UCSD-AML1 (cell line): ENCODE data around the gene GRM4.

ENCODE experiments used
- DNase-seq: peaks from one replicate; lab custom pipeline; 2025; ENCODE audit not compliant: unreplicated experiment; lab: John Stamatoyannopoulos, UW

The GRM4 gene

DNA sequence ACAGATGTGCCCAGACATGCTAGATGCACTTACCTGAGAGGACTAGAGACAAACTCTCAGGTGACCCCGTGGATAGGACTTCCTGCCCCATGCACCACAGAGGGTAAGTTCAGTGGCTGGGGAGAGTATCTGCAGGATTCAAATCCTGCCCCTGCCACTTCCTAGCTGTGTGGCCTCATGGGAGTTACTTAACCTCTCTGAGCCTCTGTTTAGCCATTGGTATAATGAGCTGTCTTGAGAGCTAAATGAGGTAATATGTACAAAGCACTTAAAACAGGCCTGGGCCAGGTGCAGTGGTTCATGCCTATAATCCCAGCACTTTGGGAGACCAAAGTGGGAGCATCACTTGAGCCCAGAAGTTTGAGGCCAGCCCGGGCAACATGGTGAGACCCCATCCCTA, 59.3 kb downstream of the GRM4 start:
- DNase-seq, result no peak

DNA sequence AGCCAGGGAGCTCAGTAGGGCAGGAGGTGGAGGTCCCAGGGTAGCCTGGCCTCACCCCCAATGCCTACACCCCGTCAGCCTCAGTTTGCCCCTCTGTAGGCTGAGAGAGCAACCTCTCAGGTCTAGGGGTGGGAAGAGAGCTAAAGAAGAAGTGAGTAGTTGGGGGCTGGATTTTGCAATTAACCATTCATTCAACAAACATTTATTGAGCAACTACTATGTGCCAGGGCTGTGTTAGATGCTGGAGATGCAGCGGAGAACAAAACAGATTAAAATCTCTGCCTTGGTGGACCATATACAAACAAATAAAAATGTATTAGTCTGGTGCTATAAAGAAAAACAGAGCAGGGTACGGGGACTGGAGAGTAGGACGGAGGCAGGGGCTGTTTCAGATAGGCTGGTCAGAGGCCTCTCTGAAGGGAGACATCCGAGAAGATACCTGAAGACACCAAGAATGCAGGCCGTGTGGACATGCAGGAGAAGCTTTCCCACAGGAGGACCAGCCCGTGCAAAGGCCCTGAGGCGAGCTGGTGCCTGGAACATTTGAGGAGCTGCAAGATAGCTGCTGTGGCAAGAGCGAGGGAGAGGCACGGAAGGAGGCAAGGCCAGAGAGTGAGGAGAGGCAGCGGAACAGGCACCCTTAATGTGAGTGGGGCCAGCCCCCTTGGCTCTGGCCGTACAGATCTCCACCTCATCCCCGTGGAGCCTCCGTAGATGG, 60.3 kb downstream of the GRM4 start:
- no peak for DNase-seq

DNA sequence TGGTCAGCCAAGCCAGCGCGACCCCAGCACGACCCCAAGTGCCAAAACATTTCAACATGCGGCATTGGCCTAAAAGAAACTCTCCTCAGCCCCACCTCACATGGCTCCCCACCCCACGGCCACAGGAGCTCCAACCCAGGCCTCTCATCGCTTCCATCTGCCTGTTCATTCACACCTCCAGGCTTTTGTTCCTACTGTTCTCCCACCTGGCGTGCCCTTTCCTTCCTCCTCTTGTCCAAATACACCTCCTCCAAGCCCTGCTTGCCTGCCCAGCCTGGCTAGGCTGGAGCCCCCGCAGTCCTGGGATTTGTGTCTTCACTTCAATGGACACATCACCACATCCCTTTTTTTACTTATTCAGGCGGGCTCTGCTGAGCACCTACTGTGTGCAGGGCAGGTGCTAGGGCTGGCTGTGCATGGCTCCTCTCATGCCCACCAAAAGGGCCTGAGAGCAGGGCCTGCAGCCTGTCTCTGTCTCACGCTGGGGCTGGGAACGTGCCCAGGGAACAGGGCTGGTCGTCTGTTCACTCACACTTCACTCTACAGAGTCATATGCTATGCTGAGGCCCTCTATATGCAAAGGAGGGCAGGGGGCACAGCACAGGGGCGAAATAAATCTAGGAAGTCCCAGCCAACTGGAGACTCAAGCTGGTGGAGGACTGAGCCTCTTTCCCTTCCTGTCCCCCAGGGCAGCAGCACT, 61.1 kb downstream of the GRM4 start:
- DNase-seq, result no peak

DNA sequence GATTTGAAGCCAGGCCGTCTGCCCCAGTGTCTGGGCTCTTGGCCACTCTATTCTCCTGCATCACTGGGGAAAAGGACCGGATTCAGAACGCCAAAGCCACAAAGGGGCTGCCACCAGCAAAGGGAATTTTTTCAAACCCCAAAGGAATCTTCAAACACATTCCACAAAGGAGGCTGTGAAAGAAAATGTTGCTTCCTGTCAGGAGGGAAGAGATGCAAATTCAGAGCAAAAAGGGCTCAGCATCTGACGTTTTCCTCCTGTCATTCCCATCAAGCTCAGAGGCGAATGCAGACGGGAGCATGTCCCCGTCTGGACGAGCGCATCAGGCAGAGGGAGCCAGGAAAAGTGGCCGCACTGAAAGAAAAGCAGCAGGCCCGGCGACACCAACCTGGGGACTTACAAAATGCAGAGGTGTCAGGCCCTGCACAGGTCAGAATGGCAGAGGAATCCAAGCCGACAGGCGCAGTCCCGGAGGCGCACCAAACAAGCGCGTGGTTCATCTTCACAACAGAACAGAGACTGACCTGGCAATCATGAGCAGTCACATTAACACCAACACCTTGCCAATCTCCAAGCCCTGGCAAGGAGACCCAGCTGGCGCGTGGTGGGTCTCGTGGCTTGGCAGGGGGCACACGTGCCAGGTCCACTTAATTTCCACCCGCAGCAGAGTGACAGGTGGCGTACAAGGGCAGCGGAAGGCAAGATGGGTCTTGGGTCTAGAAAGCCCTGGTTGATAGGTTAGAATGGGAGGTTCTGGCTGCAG, 62.8 kb downstream of the GRM4 start:
- no peak for DNase-seq

DNA sequence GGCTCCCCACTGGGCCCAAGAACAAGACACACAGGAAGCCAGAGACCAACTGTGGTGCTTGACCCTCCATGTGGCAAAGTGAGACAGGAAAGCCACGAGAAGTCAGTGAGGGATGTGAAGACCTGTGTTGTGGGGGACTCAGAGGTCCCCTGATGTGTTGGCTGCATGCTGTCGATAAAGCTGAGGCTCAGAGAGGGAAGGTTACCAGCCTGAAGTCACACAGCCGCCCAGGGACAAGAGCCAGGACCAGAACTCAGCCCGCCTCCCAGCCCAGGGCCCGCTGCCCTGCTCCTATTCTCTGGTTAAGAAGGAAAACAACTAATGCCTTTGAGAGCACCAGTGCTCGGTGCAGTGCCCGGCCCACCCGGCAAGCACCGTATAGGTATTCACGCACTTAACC, 63.5 kb downstream of the GRM4 start:
- DNase-seq, result no peak

- no peak for DNase-seq
Observed at GRCh38 chr6:34080357-34080756, 65.5 kb downstream of the GRM4 start.

- DNase-seq, result no peak
Observed at GRCh38 chr6:34079899-34080298, 66.0 kb downstream of the GRM4 start.

- DNase-seq, result no peak
Observed at GRCh38 chr6:34075906-34076305, 70.0 kb downstream of the GRM4 start.

- DNase-seq, result no peak
Observed at GRCh38 chr6:34074064-34074742, 71.7 kb downstream of the GRM4 start.

- no peak for DNase-seq
Observed at GRCh38 chr6:34073540-34073939, 72.3 kb downstream of the GRM4 start.

DNA sequence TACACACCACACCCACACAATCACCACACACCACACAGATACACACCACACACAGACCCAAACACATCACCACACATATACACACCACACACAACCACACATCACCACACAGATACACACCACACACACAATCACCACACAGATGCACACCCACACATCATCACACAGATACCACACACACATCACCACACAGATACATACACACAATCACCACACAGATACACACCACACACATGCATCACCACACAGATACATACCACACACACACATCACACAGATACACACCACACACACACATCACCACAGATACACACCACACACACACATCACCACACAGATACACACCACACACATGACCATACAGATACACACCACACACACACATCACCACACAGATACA, 73.2 kb downstream of the GRM4 start:
- DNase-seq, result no peak

GRCh38 chr6:34071884-34072379, 74.0 kb downstream of the GRM4 start:
- no peak for DNase-seq

DNA sequence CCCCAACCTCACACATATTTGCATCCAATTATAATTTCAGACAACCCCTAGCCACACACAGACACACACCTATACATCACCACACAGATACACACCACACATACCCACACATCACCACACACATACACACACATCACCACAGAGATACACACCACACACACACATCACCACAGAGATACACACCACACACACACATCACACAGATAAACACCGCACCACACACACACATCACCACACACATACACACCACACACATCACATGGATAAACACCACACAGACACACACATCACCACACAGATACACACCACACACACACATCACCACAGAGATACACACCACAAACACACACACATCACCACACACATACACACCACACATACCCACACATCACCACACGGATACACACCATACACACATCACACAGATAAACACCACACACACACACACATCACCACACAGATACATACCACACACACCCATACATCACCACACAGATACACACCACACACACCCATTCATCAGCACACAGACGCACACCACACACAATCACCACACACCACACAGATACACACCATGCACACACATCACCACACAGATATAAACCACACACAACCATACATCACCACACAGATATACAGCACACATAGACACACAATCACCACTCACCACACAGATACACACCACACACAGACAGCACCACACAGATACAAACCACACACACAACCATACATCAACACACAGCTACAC, 74.6 kb downstream of the GRM4 start:
- no peak for DNase-seq

DNA sequence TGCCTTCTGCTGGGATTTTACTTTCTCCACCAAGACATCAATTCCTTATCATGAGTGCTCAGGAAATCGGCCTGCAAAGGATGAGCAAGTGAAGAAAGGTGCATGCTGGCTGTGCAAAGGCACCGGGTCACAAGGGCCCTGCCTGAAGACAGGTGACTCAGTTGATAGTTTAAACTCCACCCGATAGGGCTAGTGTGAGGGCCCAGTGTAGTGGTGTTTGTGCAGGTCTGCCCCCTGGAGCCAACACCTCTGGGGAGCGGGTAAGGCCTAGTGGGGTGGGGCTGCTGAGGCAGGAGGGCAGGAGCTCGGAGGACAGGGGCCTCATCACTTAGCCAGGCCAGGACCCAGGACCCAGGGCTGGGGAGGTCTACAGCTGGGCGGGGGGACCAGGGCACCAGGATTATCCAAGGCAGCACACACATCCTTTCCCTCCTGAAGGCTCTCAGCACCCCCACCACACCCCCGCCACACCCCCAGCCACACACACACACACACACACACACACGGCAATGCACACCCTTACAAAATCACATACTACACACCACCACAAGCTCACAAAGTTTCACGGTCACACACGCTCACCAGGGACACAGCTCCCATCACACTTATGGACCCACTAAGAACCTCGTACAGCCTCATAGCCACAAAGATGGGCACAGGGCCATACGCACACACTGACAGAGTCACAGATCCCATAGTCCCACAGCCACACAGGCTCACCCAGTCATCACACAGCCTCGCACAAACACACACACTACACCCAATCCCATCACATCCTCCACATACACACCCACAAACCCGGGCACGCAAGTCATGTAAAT, 75.4 kb downstream of the GRM4 start:
- no peak for DNase-seq

DNA sequence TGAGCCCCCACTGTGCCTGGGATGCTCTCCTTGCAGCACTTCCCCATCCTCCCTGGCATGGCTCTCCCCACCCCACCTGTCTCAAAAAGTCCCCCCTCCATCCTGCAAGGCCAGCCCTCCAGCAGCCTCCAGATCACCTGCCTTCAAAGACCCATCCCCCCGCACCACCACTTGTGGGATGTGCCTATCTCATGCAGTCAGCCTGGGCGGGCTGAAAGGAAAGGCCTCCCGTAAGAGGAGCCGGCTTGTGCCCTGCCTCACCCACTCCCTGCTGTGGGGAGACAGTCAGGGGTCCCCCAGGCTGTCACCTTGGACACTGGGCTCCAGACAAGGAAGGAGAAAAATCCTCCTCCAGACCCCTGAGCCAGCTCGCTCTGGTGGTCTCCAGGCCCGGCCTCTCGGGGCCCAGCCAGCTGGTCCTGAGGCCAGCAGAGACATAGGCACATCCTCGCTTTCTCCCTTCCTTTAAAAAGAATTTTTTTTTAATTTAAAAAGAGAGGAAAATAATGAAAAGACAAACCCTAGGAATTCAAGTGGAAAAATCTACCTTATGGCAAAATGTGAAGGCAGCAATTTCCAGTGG, 77.3 kb downstream of the GRM4 start:
- no peak for DNase-seq

DNA sequence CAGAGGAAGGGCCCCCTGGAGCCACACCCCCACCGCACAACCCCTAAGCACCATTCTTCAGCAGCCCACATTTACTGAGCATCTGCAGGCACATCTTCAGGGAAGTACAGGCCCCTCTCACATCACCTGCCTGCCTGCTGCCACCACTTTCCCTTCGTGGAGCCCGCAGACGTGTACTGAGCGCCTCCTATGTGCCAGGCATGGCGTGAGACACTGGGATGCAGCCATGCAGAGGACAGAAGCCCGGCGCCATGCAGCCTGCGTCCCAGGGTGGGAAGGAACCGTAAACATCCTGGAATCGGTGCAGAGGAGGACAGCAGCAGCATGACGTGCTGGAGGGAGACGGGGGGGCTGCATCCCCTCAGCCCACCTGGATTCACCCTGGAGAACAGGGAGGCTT, 78.1 kb downstream of the GRM4 start:
- DNase-seq, result no peak

DNA sequence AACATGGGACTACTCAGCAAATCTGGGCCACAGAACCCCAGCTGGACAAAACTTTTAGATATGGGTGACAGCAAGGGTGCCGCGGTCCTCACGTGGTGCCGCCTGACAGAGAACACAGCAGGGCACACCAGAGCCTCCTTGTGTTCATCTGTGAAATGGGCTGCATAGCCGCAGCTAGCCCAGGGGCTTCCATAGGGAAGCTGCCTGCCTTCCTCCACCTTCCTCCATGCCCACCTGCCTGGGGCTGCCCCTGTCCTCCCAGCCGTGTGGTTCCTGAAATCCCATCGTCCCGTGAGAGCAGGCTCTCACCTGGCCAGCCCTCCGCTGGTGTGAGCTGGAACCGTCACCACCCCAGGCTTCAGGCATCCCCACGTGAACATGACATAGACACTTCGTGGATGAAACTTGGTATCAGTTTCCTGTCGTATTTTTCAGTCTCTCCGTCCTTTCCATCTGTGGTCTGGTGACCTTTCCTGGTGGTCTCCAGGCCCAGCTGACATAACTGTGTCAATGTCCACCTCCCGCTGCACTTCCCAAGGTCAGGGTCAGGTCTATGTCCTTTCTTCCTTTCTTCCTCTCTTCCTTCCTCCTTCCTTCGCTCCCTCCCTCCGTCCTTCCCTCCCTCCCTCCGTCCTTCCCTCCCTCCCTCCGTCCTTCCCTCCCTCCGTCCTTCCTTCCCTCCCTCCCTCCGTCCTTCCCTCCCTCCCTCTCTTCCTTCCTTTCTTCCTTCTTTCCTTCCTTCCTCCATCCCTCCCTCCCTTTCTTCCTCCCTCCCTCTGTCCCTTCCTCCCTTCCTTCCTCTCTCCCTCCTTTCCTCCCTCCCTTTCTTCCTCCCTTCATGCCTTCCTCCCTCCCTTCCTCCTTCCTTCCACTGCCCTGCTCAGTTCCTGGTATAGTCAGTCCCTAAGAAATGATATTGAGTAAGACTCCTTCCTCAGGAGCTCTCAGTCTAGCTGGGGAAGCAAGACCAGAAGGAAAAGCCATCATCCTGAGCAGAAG, 78.8 kb downstream of the GRM4 start:
- no peak for DNase-seq

- no peak for DNase-seq
Observed at GRCh38 chr6:34066218-34066571, 79.7 kb downstream of the GRM4 start.
